Parietal lobe (tissue), 2 donors: ENCODE data around the gene DZIP3. TPM values are rescaled to one million over a fixed set of nuclear protein-coding genes. Genes with fewer than 3 reads are reported as not detected.

ENCODE experiments used
- small RNA-seq: library from RNA; depleted of rRNA; stranded (forward); fragments of <200 nt; gene quantifications from one replicate; pipeline ENCODE3, GENCODE V24; 2014; ENCODE audit warnings: low replicate concordance
- total RNA-seq: library from RNA; depleted of rRNA; stranded (reverse); fragments of >200 nt; gene quantifications from one replicate; pipeline ENCODE4 v1.2.3, GENCODE V29; 2014

Gene DZIP3, protein sequence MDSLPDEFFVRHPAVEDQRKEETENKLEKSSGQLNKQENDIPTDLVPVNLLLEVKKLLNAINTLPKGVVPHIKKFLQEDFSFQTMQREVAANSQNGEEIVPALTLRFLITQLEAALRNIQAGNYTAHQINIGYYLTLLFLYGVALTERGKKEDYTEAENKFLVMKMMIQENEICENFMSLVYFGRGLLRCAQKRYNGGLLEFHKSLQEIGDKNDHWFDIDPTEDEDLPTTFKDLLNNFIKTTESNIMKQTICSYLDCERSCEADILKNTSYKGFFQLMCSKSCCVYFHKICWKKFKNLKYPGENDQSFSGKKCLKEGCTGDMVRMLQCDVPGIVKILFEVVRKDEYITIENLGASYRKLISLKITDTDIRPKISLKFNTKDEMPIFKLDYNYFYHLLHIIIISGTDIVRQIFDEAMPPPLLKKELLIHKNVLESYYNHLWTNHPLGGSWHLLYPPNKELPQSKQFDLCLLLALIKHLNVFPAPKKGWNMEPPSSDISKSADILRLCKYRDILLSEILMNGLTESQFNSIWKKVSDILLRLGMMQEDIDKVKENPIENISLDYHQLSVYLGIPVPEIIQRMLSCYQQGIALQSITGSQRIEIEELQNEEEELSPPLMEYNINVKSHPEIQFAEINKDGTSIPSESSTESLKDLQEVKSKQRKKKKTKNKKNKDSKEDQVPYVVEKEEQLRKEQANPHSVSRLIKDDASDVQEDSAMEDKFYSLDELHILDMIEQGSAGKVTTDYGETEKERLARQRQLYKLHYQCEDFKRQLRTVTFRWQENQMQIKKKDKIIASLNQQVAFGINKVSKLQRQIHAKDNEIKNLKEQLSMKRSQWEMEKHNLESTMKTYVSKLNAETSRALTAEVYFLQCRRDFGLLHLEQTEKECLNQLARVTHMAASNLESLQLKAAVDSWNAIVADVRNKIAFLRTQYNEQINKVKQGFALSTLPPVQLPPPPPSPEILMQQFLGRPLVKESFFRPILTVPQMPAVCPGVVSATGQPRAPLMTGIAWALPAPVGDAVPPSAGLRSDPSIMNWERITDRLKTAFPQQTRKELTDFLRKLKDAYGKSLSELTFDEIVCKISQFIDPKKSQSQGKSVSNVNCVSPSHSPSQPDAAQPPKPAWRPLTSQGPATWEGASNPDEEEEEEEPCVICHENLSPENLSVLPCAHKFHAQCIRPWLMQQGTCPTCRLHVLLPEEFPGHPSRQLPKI
- 53.5 TPM for total RNA-seq

DNA sequence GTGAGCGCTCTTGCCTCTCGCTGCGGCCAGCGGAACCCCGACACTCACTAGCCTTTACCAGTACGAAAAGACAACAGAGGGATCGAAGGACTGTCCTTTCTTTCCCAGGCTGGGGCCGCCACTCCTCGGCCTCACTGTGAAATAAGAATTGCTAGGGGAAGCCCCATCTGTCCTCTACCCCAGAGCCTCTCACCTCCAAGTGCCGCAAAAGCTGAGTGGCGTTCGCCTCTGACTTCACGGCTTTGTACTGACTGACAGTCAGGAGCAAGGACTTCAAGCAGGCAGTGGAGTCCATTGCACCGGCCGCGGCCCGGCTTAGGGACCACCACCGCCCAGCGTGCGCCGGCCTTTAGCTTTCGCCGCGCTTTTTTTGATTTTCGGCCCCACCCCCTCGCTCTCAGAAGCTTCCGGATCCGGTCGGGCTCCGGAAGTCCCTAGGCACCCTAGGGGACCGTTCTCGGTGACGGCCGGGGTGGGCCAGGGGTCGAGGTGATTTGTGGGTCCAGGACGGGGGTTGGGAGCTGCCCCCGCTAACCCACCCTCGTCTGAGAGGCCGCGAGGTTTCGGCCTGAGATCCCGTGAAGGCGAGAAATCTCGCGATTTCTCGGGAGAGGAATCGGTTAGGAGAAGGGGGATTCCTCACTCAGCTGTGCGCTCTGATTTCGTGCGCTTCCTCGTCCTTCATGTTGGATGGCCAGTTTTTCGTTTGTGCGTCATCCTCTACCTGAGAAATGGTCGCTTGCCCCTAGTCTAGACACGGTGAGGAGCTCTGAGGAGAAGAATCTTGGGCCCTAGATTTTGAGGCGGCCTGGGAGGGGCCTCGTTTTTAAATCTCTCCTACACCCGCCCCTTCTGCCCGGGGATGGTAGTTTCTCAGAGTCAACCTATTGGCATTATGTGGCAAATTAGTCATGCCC is at the start of gene DZIP3, which contains the start of gene CIP2A:
DZIP3 (plus strand) TSS at position 642 of the 917 bp plus-strand sequence. CDS start 15,685 bp downstream, outside the sequence.
CIP2A (minus strand) TSS at position 358 of the 917 bp plus-strand sequence; CDS start at position 295, 63 bp downstream.

Small RNA genes lying within 50 kb of the gene (small RNA-seq; reads per million reads assigned to genes)
- gene AC092185.1: not detected
- gene RF00156: not detected

Other genes starting within 250 kb of the DZIP3 start
- 0.63 TPM for gene MYH15, start 79.1 kb upstream of the DZIP3 start, total RNA-seq
- 31.6 TPM for gene CIP2A, start 284 bp upstream of the DZIP3 start, total RNA-seq
- gene RETNLB, start 167.7 kb downstream of the DZIP3 start, total RNA-seq: not detected
- gene TRAT1, start 233.1 kb downstream of the DZIP3 start, total RNA-seq: not detected